Measurements from ENCODE around the gene MRPL36. TPM values are rescaled to one million over a fixed set of nuclear protein-coding genes. Genes with fewer than 3 reads are reported as not detected.

The MRPL36 gene
- total and polyA plus RNA-seq, 9 donors = 26.8 to 60.7 (median 34.0) TPM

GRCh38 chr5:1769017-1769640 lies 30.5 kb downstream of the MRPL36 start:
- DNase-seq = no peak
- no peak overlapping the region for H3K4me3 ChIP-seq
- H3K36me3 ChIP-seq = no peaks in the 10 kb centered on the region
- intact Hi-C loops (cut with DNase I) = loop anchor here in 3 of 4 donors (10.0 kb wide), 2 partner anchors 266 to 276 kb away; no protein-coding TSS in a partner anchor
- H3K27me3 ChIP-seq = no peaks in the 10 kb centered on the region
- H3K9me3 ChIP-seq = no peaks in the 10 kb centered on the region
- no peak for TF ChIP-seq EP300 (IDR thresholded peaks at IDR 0.05)
- TF ChIP-seq POLR2A (IDR thresholded peaks at IDR 0.05) = no peak
- no peak for TF ChIP-seq CTCF (IDR thresholded peaks at IDR 0.05)
- WGBS, 3 donors = 93 to 94% (median 93%) methylated on average over 42 to 54 of the region's 54 CpGs
- H3K27ac ChIP-seq = no peak overlapping the region
- peaks cover 2% of the 10 kb centered on the region for H3K4me1 ChIP-seq (ENCODE audit: insufficient read depth)

GRCh38 chr5:1768283-1769000 lies 31.2 kb downstream of the MRPL36 start:
- DNase-seq = no peak

DNA sequence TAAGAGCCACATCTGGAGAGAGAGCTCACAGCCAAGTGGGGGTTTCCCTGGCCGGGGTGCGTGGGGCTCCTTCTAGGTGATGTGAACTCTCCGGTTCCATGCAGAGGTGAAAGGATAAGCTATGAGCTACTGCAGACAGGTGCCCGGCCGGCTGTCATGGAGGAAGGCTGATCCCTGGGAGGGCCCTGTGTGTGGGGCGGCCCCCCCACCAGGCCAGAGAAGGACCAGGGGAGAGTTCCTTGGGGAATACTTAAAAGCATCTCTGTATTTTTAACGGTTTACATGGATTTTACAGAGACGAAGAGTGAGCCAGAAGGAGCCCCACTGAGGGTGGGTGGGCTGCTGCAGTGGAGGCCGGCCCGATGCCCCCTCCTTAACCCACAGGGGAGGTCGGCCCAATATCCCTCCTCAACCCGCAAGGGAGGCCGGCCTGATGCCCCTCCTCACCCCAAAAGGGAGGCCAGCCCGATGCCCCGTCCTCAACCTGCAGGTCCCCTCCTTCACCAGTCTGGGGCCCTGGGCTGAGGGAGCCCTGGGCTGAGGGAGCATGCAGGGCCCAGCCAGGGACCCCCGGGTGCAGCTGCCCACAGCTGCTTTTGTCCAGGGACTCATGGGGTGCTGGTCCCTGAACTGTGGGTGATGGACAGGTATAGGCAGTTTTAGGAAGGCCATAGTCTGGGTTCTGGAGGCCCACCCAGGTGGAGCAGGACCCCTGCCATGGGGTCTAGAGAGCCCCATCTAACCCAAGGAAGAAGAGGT lies 31.9 kb downstream of the MRPL36 start:
- TF ChIP-seq POLR2A (IDR thresholded peaks at IDR 0.05) (no peak), CTCF (IDR thresholded peaks at IDR 0.05) (no peak), EP300 (IDR thresholded peaks at IDR 0.05) (no peak)
- DNase-seq = no peak
- 8 to 13% (median 12%) methylated on average over 15 to 16 of the region's 16 CpGs for WGBS, 3 donors
- no peak overlapping the region for H3K27ac ChIP-seq
- intact Hi-C loops (cut with DNase I) = loop anchor here in 3 of 4 donors (10.0 kb wide), 2 partner anchors 267 to 277 kb away; no protein-coding TSS in a partner anchor
- no peaks in the 10 kb centered on the region for H3K27me3 ChIP-seq
- no peaks in the 10 kb centered on the region for H3K9me3 ChIP-seq
- H3K4me1 ChIP-seq (ENCODE audit: insufficient read depth) = peaks cover 2% of the 10 kb centered on the region
- H3K36me3 ChIP-seq = no peaks in the 10 kb centered on the region
- no peak overlapping the region for H3K4me3 ChIP-seq

More at GRCh38 chr5:1768283-1769000, 31.2 kb downstream of the MRPL36 start:
- peaks cover 2% of the 10 kb centered on the region for H3K4me1 ChIP-seq (ENCODE audit: insufficient read depth)
- H3K4me3 ChIP-seq = no peak overlapping the region
- no peaks in the 10 kb centered on the region for H3K27me3 ChIP-seq
- no peak for TF ChIP-seq CTCF (IDR thresholded peaks at IDR 0.05)
- TF ChIP-seq EP300 (IDR thresholded peaks at IDR 0.05) = no peak
- no peak for TF ChIP-seq POLR2A (IDR thresholded peaks at IDR 0.05)
- intact Hi-C loops (cut with DNase I) = loop anchor here in 3 of 4 donors (10.0 kb wide), 2 partner anchors 266 to 276 kb away; no protein-coding TSS in a partner anchor
- H3K27ac ChIP-seq = no peak overlapping the region
- 67 to 80% (median 75%) methylated on average over 29 to 35 of the region's 35 CpGs for WGBS, 3 donors
- H3K36me3 ChIP-seq = no peaks in the 10 kb centered on the region
- H3K9me3 ChIP-seq = no peaks in the 10 kb centered on the region

- Histone ChIP-seq H3K4me1 (ENCODE audit: insufficient read depth) (peaks cover 2% of the 10 kb centered on the region), H3K36me3 (no peaks in the 10 kb centered on the region), H3K4me3 (no peak overlapping the region), H3K9me3 (no peaks in the 10 kb centered on the region), H3K27me3 (no peaks in the 10 kb centered on the region), H3K27ac (no peak overlapping the region)
- no peak for TF ChIP-seq EP300 (IDR thresholded peaks at IDR 0.05)
- no peak for TF ChIP-seq POLR2A (IDR thresholded peaks at IDR 0.05)
- TF ChIP-seq CTCF (IDR thresholded peaks at IDR 0.05) = no peak
- WGBS, 3 donors = 88 to 95% (median 95%) methylated on average over 3 of the region's 3 CpGs
- intact Hi-C loops (cut with DNase I) = loop anchor here in 3 of 4 donors (10.0 kb wide), 2 partner anchors 269 to 279 kb away; no protein-coding TSS in a partner anchor
- DNase-seq = no peak
These were observed 33.8 kb downstream of the MRPL36 start for GRCh38 chr5:1765880-1766235.

Measured in ovary (tissue), 9 donors.